ENCODE measurements around the gene VASP.

DNA sequence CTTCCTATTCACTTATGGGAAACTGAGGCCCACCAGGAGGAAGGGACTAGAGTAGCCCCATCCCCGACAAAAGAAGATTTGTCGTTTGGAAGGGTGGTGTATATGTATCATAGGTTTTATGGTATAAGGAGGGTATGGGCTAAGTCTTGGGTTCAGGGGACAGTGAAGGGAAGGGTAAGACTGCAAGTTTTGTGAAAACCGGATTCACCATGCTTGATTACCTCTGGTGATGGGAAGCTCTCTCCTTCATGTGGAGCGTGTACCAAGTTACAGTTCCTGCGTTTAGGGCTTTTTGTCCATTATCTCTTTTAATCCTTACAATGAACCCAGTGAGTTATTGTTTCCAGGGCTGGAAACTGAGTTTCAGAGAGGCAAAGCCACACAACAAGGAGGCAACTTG is 3.8 kb downstream of the VASP start:
- TF ChIP-seq, protein P1, sequence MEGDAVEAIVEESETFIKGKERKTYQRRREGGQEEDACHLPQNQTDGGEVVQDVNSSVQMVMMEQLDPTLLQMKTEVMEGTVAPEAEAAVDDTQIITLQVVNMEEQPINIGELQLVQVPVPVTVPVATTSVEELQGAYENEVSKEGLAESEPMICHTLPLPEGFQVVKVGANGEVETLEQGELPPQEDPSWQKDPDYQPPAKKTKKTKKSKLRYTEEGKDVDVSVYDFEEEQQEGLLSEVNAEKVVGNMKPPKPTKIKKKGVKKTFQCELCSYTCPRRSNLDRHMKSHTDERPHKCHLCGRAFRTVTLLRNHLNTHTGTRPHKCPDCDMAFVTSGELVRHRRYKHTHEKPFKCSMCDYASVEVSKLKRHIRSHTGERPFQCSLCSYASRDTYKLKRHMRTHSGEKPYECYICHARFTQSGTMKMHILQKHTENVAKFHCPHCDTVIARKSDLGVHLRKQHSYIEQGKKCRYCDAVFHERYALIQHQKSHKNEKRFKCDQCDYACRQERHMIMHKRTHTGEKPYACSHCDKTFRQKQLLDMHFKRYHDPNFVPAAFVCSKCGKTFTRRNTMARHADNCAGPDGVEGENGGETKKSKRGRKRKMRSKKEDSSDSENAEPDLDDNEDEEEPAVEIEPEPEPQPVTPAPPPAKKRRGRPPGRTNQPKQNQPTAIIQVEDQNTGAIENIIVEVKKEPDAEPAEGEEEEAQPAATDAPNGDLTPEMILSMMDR (IDR thresholded peaks at IDR 0.05; ENCODE audit: poor library complexity, severe bottlenecking): no peak
- TF ChIP-seq POLR2AphosphoS5 (IDR thresholded peaks at IDR 0.05) (no peak), RAD21 (conservative IDR thresholded peaks at IDR 0.05) (no peak), EP300 (conservative IDR thresholded peaks at IDR 0.05; ENCODE audit: poor library complexity, severe bottlenecking) (no peak), MXI1 (conservative IDR thresholded peaks at IDR 0.05; ENCODE audit: poor library complexity, severe bottlenecking) (no peak), EZH2 (IDR thresholded peaks at IDR 0.05; ENCODE audit: borderline replicate concordance, insufficient read depth, low read length, poor library complexity, severe bottlenecking) (no peak), SMC3 (conservative IDR thresholded peaks at IDR 0.05; ENCODE audit: poor library complexity) (no peak), TAF1 (IDR thresholded peaks at IDR 0.05; ENCODE audit: low read depth) (no peak)
